Upper lobe of right lung (tissue), 1 donor: ENCODE results near the gene MCM5. TPM values are rescaled to one million over a fixed set of nuclear protein-coding genes. Genes with fewer than 3 reads are reported as not detected.

Experiments used
- ATAC-seq: fragments of 200-7000 bp; cut with Tn5 transposase; one replicate; pipeline ENCODE4 v1.9.1; 2020; ENCODE audit warnings: mild to moderate bottlenecking, moderate library complexity
- DNase-seq: peaks from one replicate; pipeline ENCODE4 v3.0.0-alpha.2; 2020
- H3K27ac ChIP-seq: fragments of 200-600 bp; one replicate; pipeline ENCODE4 v1.8.0; 2022
- H3K27me3 ChIP-seq: fragments of 200-600 bp; one replicate; pipeline ENCODE4 v1.8.0; 2022; ENCODE audit warnings: mild to moderate bottlenecking
- H3K36me3 ChIP-seq: fragments of 200-600 bp; one replicate; pipeline ENCODE4 v1.8.0; 2022
- H3K4me1 ChIP-seq: fragments of 200-600 bp; one replicate; pipeline ENCODE4 v1.8.0; 2022
- H3K4me3 ChIP-seq: fragments of 200-600 bp; one replicate; pipeline ENCODE4 v1.8.0; 2022; ENCODE audit warnings: mild to moderate bottlenecking
- H3K9me3 ChIP-seq: fragments of 200-600 bp; one replicate; pipeline ENCODE4 v1.8.0; 2022
- CTCF ChIP-seq: fragments of 200-600 bp; IDR thresholded peaks from one replicate; pipeline ENCODE4 v1.8.0; 2022; ENCODE audit warnings: antibody characterized with exemption
- intact Hi-C: fragments of 100-400 bp; cut with DNase I; formaldehyde crosslinking; loops from one replicate; pipeline ENCODE4 v1.11.0; 2022
- long read RNA-seq: library from polyadenylated mRNA; unstranded; transcript quantifications from one replicate; pipeline ENCODE4 v2.0.0, GENCODE V29; 2021
- total RNA-seq: library from RNA; stranded (reverse); fragmentation: NEBNext Ultra II Directional; extraction: Animal tissue kit (Norgen Biotek cat#: 25700); gene quantifications from one replicate; pipeline ENCODE4 v1.2.1, GENCODE V29; 2021
- donor health status: DM: no; HTN: yes; CAD: no; lungs with severe emphysema.

Gene MCM5
- 22.1 TPM for total RNA-seq
- long read RNA-seq, transcript MCM5-201 (17 exons, 3,534 nt): major isoform, 41 of 58 reads
- long read RNA-seq, partial matches to known transcripts: 15 of 58 reads
- long read RNA-seq, other reads (novel, unspliced or antisense): 2 of 58 reads

DNA sequence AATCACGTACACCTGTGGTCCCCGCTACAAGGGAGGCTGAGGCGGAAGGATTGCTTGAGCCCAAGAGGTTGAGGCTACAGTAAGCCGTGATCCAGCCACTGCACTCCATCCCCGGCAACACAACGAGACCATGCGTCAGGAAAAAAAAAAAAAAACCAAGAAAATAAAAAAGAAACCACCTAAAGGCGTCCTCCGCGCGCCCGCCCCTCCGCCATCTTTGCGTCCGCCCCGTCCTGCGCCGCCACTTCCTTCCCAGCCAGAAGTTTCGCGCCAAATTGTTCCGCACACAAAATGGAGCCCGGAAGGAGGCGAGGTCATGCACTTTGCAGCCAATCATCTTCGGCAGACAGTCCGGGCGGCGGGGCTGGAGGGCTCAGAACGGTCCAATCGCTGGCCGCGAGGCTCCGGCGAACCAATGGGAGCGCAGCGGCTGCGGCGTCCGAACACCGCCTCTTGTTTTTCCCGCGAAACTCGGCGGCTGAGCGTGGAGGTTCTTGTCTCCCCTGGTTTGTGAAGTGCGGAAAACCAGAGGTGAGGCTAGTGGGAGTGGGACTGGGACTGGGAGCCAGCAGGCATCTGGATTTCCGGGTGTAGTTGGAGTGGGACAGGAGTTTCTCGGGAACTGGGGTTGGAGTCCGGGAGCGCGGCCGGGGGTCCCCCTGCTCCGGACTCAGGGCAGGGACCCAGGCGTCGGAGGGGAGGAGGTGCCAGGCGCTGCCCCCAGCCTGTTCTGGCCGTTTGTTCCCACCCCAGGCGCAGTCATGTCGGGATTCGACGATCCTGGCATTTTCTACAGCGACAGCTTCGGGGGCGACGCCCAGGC, at the start of gene MCM5:
MCM5 (plus strand) TSS at position 463 of the 823 bp plus-strand sequence; CDS start at position 762, 299 bp downstream.
- intact Hi-C loops: no loop called here
- peak within 1 kb of the TSS; percentile 77 for H3K27ac ChIP-seq
- H3K4me3 ChIP-seq: peak within 1 kb of the TSS; percentile 97
- peaks cover 4% of the 10 kb centered on the region for H3K36me3 ChIP-seq
- peaks cover 12% of the 10 kb centered on the region for H3K4me1 ChIP-seq
- ATAC-seq: peak; percentile 99
- H3K9me3 ChIP-seq: no peaks in the 10 kb centered on the region
- DNase-seq: peak; percentile 98
- no peak for TF ChIP-seq CTCF
- H3K27me3 ChIP-seq: no peaks in the 10 kb centered on the region

DNA sequence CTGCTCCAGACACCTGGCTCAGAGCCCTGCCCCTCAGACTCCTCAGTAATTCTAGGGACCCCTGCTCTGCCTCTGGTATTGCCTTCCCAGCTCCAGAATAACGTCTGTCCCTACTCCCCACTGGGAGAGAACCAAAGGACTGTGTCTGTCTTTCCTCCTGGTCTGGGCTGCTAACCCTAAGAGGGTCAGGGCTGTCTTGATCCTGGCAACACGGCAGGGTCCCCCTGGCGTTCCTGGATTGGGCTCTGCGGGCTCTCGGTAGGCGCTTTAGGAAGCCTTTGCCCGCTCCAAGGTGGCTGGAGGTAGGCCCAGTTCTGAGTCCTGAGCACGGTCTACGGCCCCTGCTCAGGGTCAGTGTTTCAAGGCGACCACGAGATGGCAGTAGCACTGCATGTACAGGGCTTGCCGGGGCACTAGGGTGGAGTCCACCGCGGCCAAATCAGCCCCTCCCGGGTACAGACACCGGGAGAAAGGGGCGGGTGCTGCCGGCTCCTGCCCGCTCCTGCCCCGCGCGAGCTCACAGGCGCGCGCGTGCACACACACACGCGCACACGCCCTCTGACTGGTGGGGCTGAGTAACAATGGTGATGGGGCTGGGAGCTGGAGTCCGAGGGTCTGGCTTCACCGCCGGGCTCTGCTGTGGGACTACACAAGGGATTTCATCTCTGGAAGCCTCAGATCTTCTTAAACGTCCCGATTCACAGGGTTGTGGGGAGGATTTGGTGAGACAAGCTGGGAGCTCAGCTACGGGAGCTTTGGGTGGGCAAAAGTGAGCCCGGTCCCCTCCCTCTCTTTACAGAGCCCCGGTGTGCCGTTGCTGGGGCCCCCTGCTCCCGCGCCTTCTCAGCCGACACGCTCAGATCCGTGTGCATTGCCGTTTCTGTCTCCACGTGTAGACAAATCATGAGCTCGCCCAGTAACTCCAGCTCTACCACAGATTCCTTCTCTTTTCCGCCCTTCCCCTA, 49.1 kb upstream of the MCM5 start:
- peak; percentile 95 for DNase-seq
- intact Hi-C loops: loop anchor here (10.0 kb wide), 1 partner anchor 234 kb away; no protein-coding TSS in a partner anchor
- Histone ChIP-seq H3K4me3 (peak overlapping the region; percentile 51), H3K9me3 (no peaks in the 10 kb centered on the region), H3K27me3 (no peaks in the 10 kb centered on the region), H3K4me1 (peaks cover 20% of the 10 kb centered on the region), H3K27ac (peak overlapping the region; percentile 49), H3K36me3 (peaks cover 17% of the 10 kb centered on the region)
- ATAC-seq: peak; percentile 90
- peak; percentile 90 for TF ChIP-seq CTCF

DNA sequence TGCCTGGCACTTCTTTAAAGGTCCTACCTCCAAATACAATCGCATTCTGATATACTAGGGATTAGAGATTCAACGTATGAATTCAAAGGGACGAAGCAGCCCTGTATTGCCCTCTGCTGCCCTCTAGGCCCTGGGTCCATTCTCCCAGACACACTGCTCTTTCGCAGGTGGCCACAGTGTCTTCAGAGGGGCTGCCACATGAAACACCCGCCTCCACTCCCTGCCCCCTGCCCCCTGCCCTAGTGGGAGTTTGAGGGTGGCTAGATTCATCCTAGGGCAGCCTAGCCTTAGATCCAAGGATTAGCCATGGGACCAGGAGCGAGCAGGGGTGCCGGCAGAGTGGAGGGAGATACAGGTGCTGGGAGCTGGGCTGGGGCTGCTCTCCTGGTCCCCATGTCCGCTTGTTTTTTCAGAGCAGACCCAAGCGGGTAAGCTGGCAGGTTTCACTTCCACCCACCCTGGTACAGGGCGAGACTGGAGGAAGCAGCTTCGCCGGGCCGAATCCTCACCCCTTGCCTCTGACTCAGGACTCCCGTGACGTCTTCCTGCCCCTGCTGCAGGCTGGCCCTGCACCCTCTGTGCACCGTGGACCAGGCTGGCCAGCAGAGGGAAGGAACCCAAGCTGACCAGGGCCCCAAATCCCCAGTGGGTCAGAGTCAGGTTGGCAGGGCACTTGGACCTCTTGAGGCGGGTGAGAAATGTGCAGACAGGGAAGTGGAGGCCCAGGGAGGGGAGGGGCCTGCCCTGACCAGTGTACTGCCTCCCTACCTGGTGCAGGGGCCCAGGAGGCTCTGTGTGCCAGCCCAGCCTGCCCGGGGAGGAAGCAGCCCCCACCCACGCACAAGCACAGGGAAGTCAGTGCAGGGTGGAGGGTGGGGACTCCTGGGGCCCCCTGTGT, 47.5 kb upstream of the MCM5 start:
- peaks cover 20% of the 10 kb centered on the region for H3K4me1 ChIP-seq
- ATAC-seq: peak; percentile 73
- no peak overlapping the region for H3K4me3 ChIP-seq
- no peaks in the 10 kb centered on the region for H3K27me3 ChIP-seq
- H3K9me3 ChIP-seq: no peaks in the 10 kb centered on the region
- TF ChIP-seq CTCF: peak; percentile 30
- DNase-seq: peak; percentile 90
- peaks cover 6% of the 10 kb centered on the region for H3K36me3 ChIP-seq
- intact Hi-C loops: loop anchor here (10.0 kb wide), 1 partner anchor 232 kb away; no protein-coding TSS in a partner anchor
- H3K27ac ChIP-seq: peak overlapping the region; percentile 78

DNA sequence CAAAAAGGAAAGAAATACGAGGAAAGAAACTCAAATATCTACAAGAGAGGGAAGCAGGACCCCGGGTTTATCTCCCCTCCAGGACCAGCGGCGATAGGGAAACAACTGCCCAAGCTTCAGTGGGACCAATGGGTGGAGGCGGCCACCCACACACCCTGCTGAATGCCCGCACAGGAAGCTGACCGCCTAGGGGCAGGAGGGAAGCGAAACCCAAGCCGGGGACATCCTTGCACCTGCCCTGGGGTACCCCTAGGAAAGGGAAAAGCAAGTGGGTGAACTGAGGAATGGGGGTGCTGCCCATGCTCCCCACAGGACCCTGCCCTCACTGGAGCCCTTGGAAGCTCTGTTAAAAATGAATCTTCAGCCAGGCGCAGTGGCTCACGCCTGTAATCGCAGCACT, 46.6 kb upstream of the MCM5 start:
- TF ChIP-seq CTCF: no peak
- Histone ChIP-seq H3K9me3 (no peaks in the 10 kb centered on the region), H3K27me3 (no peaks in the 10 kb centered on the region), H3K27ac (peak overlapping the region; percentile 55), H3K36me3 (no peaks in the 10 kb centered on the region), H3K4me1 (peaks cover 20% of the 10 kb centered on the region), H3K4me3 (no peak overlapping the region)
- ATAC-seq (peak; percentile 30), DNase-seq (peak; percentile 84)
- intact Hi-C loops: loop anchor here (10.0 kb wide), 1 partner anchor 231 kb away; no protein-coding TSS in a partner anchor
